ENCODE measurements around the gene HEBP2.

- TF ChIP-seq ZNF274 (IDR thresholded peaks at IDR 0.05; ENCODE audit: low read depth, low read length) (no peak), POLR2A (IDR thresholded peaks at IDR 0.05; ENCODE audit: borderline replicate concordance, extremely low read depth, insufficient read depth, insufficient read length) (no peak), CEBPB (IDR thresholded peaks at IDR 0.05; ENCODE audit: low read depth) (no peak), MAX (IDR thresholded peaks at IDR 0.05) (no peak), CTCF (IDR thresholded peaks at IDR 0.05 in 2 of 3, conservative IDR thresholded peaks at IDR 0.05 in 1 of 3; ENCODE audit: borderline replicate concordance in 1 of 3, insufficient read depth in 1 of 3, low read depth in 2 of 3, low read length in 2 of 3) (no peak), EZH2phosphoT487 (IDR thresholded peaks at IDR 0.05; ENCODE audit: borderline replicate concordance) (no peak), EZH2 (IDR thresholded peaks at IDR 0.05) (no peak), ZFX (IDR thresholded peaks at IDR 0.05) (no peak), POLR2AphosphoS5 (IDR thresholded peaks at IDR 0.05; ENCODE audit: low read depth, low read length) (no peak)
These were observed 47.0 kb downstream of the HEBP2 start for GRCh38 chr6:138451043-138451442.
